NK-92 (cell line): ENCODE measurements around the gene MGMT.

Experiments used
- DNase-seq: peaks from one replicate; lab custom pipeline; 2025; ENCODE audit not compliant: unreplicated experiment; lab: John Stamatoyannopoulos, UW

Gene MGMT

DNA sequence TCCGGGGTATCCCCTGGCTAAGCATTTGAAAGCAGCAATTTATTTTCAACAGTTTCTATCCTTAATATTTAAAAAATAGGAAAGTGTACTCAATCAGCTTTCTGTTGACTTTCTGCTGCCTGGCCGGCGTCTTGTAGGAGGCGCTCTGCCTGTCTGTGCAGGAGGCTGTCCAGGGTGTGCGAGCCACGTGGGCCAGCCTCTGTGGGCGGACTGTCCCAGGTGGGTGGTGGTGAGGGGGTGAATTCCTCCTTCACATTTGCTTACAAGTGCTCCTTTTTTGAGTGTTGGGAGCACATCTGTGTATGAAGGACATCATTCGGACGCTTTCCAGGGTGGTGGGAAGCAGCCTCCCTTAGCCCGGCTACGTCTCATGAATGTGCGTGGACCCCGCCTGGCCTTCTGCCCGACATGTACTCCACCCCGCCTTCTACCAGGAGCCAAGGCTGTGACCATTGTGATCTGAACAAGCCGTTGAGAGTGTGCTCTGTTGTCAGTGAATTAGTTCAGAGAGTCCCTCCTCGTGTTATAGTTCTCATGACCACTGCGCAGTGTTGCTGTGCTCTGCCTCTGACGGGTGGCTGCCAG is 114.9 kb downstream of the MGMT start:
- DNase-seq = no peak

DNA sequence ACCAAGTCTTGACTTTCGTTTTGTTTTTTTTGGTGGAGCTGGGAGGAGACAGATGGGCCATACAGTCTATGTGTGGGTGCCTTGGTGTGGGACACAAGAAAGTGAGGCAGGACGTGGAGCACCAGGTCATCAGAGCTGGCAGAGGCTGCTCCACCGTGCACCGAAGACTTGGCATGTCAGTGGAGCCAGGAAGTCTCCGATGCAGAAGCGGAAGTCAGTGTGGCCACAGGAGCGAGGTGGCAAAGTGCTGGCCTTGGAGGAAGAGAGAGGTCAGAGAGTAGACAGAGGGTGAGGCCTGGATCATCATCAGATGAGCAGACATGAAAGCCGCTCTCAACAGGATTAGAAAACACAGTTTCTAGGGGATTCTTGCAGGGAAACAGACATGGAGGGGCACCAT is 116.8 kb downstream of the MGMT start:
- DNase-seq = no peak

DNA sequence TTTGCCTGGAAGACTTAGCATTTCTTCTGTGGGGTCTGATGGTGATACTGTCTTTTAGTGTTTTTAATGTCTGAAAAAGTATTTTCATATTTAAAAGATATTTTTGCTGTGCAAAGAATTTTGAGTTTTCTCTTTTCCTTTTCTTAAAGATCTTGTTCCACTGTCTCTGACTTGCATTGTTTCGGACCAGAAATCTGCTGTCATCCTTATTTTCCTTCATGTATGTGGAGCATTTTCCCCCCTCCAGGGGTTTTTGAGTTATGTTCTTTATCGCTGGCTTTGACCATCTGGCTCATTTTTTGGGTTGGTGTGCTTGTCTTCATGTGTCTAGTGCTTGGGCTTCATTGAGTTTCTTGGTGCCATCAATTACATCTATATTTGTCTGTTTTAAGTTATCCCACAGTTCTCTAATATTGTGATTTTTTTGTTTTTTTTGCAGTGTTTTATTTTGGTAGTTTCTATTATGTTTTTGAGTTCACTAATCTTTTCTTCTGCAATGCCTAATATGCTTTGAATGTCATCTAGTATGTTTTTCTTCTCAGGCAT is 119.9 kb downstream of the MGMT start:
- DNase-seq = no peak

DNA sequence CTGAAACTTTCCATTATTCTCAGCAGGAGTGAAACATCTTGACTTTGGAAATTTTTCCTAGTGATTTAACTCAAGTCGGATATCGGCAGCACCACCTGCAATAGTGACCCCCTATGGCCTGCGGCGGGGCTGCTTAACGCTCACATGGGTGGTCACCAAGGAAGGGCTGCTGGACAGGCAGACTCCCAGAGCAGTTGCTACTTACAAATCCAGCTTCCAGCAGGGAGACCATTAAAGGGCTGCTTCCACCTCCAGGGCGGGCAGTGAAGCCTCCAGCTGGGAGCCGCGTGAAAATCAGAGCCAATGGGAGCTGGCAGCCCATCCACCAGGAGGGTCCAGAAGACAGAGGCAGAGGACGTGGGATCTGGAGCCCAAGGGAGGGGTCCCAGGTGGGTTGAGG is 122.5 kb downstream of the MGMT start:
- DNase-seq = no peak

DNA sequence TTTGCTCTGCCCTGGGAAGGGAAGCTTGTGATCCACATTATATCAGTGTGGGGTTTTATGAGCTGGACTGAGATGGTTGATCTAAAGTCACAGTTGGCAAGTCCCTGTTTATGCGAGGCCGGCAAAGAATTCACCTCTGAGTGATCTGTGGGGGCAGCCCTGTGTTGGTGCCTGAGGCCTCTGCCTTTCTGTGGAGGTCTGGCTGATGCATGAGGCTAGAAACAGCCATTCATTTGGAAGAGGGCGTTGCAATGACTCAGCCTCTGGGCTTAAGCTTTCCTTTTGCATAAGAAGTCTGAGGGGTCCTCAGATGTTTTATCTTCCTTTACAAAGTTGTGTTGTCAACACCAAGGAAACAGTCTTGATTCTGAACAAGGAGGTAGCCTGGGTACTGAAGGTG is 126.9 kb downstream of the MGMT start:
- no peak for DNase-seq

DNA sequence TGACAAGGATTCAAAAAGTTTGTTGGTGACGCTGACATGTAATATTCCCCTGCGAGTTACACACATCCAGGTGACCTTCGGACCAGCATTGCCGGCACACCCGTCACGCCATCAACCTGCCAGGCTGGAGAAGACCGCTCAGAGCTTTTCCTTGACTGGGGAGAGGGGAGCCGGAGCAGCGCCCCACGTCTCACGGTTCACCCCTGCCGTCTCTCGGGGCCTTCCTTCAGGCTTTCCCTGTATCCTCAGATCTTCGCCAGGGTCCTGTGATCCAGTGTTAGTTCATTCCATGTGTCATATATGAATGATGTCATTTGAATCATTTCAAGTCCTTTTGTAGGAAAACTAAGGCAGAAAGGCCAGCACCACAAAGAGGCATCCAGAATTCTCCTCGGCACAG is 127.8 kb downstream of the MGMT start:
- DNase-seq = no peak

DNA sequence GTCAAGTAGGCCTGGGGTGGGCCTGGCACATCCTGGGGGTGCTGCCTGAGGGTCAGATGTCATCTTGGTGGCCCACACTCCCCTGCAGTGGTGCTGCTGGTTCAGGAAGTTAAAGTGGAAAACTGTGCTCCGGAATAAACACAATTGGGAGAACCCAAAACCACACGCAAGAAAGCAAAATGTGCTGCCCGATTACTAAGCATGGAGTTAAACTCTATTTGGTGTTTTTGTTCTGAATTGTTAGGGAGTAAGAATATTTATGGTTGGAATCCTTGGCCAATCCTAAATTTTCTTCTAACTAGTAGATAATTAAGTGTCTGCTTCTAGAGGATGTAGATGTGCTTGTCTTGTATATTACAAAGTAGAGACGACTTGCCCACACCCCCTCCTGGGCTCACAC is 131.4 kb downstream of the MGMT start:
- DNase-seq = no peak

DNA sequence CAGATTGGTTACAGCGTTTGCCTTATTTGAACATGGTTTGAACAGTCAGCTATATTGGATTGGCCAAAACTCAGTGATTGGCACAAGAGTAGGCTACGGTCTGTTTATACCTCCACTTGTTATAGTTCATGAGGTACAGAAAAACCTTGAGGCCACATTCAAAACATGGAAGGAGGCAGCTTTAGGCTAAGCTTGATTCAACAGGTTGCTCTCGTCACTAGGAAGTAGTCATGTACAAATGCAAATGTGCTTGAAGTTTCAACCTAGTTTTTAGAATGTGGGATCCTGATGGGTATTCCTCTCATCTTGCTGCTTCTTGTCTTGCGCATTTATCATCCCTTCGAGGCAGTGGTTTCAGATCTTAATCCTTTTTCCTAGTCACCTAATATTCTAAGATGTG is 132.1 kb downstream of the MGMT start:
- no peak for DNase-seq

DNA sequence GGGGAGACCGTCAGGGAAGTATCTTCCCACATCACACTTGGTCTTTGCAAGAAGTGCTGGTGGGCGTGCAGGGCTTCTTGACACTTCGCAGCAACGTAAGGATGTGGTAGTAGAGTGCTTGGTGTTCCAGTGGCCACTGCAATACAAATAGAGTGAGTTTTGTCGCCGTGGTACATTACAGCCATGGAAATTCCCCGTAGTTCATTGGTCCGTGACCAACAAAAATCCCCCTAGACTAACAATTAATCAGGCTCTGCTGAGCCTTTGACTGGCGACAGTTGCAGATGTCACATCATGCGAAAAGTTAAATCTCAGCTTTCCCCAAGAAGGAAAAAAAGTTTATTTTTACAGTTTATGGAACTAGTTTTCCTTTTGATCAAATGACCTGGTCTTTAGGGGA is 134.7 kb downstream of the MGMT start:
- DNase-seq = no peak

DNA sequence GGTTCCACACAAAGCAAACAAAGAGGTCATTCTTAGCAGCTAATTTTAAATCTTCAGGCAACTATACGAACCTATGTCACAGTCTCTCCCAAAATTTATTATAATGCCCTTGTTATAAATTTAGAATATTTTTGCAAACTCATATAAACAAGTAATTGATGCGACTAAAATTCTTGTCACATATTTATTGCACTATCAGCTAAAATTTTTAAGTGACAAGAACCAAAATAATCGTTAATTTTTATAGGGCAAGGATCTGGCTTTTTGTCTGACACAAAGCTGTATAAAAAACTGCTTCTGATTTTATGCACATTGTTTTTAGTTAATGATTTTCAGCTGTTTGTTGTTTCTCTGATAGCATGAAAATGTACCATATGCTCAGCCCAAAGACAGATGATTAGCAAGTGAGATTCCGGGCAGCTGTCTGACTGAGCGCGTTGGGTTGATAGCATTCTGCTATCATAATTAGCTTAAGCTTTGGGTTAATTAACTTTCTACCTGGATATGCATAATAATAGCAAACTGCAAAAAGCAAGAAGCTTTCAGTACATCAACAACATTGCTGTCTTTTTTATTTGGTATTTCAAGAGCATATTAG is 136.0 kb downstream of the MGMT start:
- DNase-seq = no peak

DNA sequence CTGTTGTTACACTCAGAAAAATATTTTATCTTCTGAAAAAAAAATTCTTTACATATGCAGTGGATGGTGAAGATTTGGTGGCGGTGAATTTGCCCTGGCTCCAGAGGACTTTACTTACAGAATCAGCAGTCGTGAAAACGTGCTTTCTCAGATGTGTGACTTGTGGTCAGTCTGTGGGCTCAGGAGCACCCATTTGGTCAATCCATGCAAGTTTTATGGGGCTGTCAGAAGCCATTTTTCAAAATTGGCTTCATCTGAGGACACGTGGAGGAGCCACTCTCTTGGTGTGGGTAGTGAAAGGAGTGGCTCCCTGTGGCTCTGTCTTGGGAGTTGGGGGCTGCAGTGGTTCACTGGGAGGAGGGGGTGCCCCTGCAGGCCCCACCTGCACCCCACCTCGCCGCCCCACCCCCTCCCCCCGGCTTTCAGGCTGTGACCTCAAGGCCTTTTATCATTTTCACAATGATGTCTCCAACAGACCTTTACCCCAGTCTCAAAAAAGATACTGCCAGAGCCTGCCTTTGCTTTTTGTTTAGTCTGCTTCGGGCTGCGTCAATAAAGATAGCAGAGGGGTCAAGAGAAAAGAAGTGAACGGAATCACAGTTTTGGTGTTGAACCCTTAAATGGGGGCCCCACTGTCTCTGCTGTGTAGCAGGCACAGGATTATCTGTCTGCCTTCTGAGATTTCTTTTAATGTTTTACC is 137.4 kb downstream of the MGMT start:
- no peak for DNase-seq

DNA sequence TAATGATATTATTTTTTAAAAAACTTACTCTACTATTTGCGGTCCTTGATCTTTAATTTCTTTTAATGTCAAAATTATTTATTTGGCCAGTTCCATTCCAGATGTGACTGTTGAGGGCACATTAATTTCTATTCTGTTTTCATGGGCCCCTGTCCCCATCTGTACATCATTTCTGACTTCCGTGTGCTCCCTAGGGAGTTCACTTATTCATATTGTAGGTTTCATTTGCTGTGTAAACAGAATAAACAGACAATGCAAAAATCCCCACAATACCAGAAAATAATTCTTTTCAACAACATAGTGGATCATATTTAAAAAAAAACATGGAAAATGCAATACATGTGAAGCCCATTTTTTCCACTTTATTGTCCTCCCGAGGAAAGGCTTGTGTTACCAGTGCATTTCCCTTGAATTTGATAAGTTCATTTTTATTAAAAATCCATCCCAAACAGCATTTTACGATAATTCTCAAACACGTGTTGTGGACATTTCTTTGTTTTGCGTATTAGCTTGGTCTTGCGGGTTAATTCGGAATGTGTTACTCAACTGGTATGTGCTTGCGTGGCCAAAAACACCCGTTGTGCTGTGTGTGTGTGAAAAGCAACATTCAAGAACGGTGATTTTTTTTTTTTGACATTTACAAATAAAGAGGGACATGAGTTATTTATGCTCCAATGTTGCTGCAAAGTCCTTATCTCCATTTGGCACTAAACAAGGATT is 138.4 kb downstream of the MGMT start:
- no peak for DNase-seq

DNA sequence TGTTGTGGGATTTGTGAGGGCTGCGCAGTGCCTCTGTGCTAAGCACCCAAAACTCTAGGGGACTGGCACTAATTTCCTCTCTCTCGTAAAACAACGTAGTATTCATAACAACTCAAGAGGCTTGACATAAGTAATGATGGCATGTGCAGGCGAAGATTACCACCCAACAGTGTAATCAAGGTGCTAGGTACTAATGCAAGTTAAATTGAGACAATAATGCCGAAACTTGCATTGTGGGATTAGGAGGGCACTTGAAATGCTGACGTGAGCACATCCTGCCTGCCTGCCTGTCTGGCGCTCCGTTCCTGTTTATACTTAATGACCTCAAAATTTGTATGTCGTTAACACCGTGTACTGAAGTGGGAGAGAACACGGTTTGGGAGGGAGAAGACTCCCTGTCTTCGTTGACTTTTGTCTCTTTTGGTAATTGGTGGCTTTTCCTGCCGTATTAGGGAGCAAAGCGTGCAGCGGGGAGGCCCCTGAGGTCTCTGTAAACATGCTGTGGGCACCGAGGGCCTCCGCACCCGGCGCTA is 139.0 kb downstream of the MGMT start:
- DNase-seq = no peak

DNA sequence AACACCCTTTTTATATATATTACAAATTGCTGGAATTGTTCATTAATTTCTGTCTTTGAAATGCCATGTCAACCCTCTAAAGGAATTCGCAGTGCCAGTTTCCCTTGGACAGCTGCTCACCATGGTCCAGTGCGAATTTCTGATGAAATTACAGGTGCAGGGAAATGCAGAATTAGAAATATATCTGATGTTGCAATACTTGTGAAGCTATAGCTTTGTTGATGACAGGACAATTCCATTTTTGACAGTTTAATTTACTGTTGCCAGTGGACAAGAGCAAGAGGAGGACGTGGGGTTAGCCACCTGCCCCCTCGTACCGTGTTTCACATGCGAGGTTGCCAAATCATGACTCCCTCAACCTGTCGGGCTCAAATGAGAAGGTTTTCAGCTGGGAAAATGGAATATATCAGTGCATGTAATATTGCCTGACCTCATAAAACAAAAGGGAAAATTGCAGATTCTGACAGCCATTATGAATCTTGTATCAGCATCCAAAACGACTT is 140.6 kb downstream of the MGMT start:
- DNase-seq = no peak

DNA sequence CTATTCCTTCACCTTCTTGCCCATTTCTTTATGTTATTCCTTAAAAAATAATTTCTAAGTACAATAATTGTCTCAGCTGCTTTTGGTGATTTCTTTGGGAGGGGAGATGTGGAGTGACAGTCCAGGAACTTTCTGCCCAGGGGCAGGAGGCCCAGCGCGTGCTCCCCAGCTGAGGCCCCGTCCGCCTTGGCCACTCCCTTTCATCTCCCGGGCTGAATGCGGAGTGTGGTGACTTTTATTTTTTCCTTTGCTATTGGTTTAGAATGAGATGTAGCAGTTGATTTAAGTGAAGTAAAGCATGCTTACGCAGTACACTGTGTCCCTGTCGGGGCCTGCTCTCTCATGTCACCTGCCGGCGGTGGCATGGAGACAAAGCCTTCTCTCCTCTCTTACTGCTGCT is 141.6 kb downstream of the MGMT start:
- no peak for DNase-seq

DNA sequence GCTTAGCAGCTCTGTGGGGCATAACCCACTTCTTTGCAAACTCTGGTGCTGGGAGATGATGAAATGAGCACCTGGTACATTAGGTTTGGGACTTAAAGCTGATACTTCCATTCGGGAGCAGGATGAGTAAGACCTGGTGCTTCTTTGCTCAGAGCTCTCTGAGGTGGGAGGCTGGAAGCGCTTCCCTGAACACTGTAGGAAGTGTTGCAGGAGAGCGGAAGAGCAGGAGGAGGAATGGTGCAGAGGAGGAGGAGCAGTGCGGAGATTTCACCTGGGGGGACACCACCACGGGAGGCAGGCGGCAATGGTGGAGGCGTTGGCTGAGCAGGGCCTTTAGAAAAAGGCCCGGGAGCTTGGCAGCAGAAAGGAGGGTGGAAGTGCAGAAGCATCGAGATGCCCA is 142.5 kb downstream of the MGMT start:
- no peak for DNase-seq

DNA sequence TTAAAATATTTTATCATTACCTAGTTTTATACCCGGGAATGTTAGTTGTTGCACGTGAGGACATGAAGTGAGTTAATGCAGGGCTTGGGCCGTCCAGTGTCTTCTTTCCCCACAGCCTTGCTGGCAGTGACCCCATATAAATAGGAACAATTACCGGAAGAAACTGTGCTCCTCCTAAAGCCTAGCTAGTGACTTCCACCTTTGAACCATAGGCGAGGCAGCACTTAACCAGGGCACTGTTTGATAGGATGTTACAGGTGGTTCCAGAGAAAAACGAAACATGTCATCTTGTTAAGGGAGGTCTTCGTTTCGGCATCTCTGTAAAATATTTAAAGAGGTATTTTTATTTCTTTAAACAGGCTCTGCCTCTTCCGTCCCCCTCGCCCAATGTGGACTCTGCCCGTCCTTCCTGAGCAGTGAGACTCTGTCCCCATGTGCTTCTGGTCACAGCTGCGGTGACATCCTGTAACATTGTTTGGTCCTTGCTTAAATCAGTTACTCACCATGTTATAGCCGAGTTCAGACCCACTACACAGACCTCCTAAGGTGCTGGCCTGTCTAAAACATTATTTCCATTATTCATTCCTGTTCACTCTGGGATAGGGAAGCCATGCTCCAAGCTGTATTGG is 145.6 kb downstream of the MGMT start:
- no peak for DNase-seq

DNA sequence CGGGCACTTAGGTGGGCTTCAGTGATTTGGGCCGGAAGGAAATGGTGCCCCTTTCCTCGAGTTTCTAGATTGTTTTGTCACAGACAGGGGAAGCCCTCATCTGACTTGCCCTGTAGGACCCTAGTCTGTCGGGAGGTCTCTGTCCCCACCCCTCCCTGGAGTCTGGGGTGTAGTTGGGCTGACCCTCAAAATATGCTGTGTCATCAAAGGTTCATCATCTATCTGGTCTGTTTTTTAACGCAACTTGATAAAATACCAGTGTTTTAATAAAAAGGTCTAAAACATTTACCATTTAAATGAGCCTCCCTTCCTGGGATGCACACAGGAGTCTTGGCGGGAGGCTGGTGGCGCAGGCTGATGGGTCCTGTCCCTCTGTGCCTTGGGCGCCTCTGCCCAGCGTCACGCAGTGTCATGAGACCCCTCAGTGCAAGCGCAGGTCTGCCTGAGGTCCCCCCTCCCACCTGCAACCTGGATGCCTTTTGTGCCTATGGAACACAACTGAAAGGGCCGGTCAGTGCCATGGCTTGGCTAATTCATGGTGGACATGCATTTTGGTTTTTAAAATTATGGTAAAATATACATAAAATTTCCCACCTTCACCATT is 146.4 kb downstream of the MGMT start:
- no peak for DNase-seq

DNA sequence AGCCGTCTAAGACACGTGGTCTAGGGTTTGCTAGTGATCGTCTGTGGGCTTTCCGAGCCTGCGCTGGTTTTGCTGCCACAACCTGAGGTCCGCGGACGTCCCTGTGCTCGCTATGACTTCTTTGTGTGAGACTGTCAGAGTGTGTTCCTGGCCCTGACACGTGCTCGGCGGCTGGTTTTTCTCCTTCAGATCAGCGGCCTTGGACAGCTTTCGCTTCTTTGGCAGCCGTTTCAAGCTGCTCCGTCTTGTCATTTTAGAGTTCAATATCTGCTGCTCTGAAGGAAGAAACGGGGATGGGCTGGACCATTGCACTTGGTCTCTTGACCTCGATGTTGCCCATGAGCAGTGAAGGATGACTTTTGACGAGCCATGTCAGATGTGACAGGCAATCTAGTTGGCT is 147.3 kb downstream of the MGMT start:
- no peak for DNase-seq

DNA sequence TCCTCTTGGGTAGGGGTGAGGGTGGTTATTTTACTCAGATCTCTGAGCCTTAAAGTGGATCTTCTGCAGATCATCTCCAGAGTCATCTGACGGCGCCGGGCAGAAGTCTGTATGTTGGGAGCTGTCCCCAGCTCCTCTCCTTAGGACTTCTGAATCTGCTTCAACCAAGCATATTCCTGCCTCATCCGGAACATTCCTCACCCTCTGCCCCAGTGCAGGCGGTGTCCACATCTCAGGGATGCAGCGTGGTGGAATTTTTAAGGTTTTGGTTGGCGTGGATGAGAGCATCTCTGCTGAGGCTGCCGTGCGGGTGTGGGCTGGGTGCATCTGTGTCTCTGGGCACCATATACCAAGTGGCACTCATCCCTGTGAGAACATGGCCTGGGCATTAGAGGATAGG is 148.3 kb downstream of the MGMT start:
- DNase-seq = no peak
